GM12878 (cell line): ENCODE data around the gene UBE2E2. TPM values are rescaled to one million over a fixed set of nuclear protein-coding genes. Genes with fewer than 3 reads are reported as not detected.

Experiments used
- BCL11A ChIP-seq: IDR thresholded peaks from 2 replicates; pipeline ENCODE4 v1.6.1; 2011; ENCODE audit warnings: low read depth, low read length
- BCLAF1 ChIP-seq: fragments of 450-650 bp; IDR thresholded peaks from 2 replicates; pipeline ENCODE4 v1.6.1; 2017; ENCODE audit warnings: antibody characterized with exemption, mild to moderate bottlenecking, moderate library complexity
- HDAC2 ChIP-seq: fragments of 200-600 bp; sonication (generic); IDR thresholded peaks from 2 replicates; pipeline ENCODE4 v1.6.1; 2017
- HSF1 ChIP-seq: fragments of 150-350 bp; IDR thresholded peaks from 2 replicates; pipeline ENCODE4 v1.6.1; 2014; ENCODE audit warnings: mild to moderate bottlenecking, low read depth, low read length
- NBN ChIP-seq: fragments of 450-650 bp; IDR thresholded peaks from 2 replicates; pipeline ENCODE4 v1.6.1; 2016
- NKRF ChIP-seq: fragments of 450-650 bp; conservative IDR thresholded peaks from 2 replicates; pipeline ENCODE4 v1.6.1; 2017; ENCODE audit warnings: mild to moderate bottlenecking, moderate library complexity
- PAX8 ChIP-seq: fragments of 450-650 bp; IDR thresholded peaks from 2 replicates; pipeline ENCODE4 v1.6.1; 2017; ENCODE audit warnings: mild to moderate bottlenecking, moderate library complexity
- RB1 ChIP-seq: fragments of 450-650 bp; formaldehyde crosslinking; IDR thresholded peaks from 2 replicates; pipeline ENCODE4 v1.6.1; 2017; ENCODE audit warnings: mild to moderate bottlenecking, borderline replicate concordance
- REST ChIP-seq: IDR thresholded peaks from 2 replicates; pipeline ENCODE4 v1.6.1; 2012; ENCODE audit warnings: mild to moderate bottlenecking, low read depth, low read length
- TBL1XR1 ChIP-seq: IDR thresholded peaks from 2 replicates; pipeline ENCODE4 v1.6.1; 2012; ENCODE audit warnings: low read depth, low read length, improper control_type of control experiment
- ZBTB40 ChIP-seq: fragments of 450-650 bp; IDR thresholded peaks from 2 replicates; pipeline ENCODE4 v1.6.1; 2016; ENCODE audit warnings: mild to moderate bottlenecking, moderate library complexity, borderline replicate concordance
- ZNF217 ChIP-seq: fragments of 450-650 bp; IDR thresholded peaks from 2 replicates; pipeline ENCODE4 v1.6.1; 2017; ENCODE audit warnings: antibody characterized with exemption, mild to moderate bottlenecking
- polyA plus RNA-seq, 11 experiments: library from polyadenylated mRNA; depleted of rRNA in 4 of 11; unstranded in 6 of 11; stranded (reverse) in 5 of 11; fragments of >200 nt; fragmentation: Nextera tagmentation in 4 of 11; fragmentation: Illumina TruSeq in 1 of 11; extraction: Ambion mirVana in 4 of 11; extraction: Trizol in 1 of 11; gene quantifications; 1 replicate in 1 of 11; 2 replicates in 10 of 11; pipeline versions ENCODE4 v1.2.1 to v1.2.3, GENCODE V29; 2011 to 2016; ENCODE audit warnings: inconsistent platforms in 2 of 11, missing spikeins in 2 of 11, low read depth in 1 of 11
- total RNA-seq, 4 experiments: library from RNA; depleted of rRNA in 3 of 4; stranded (reverse); fragments of >200 nt in 3 of 4; fragmentation: Illumina TruSeq in 1 of 4; extraction: Trizol in 1 of 4; gene quantifications; 2 replicates each; pipeline versions ENCODE4 v1.2.1 to v1.2.3, GENCODE V29; 2013 to 2021

The UBE2E2 gene
- total and polyA plus RNA-seq, 10 of the 15 experiments (the other 5 are each of a cell fraction or from before 2014, with no cell fraction given): 8.7 to 71.0 (median 36.4) TPM

- TF ChIP-seq NKRF (no peak), ZNF217 (no peak), PAX8 (no peak), RB1 (no peak), ZBTB40 (no peak), REST (no peak), HDAC2 (no peak), BCLAF1 (no peak), NBN (no peak), HSF1 (no peak), BCL11A (no peak), TBL1XR1 (no peak)
- TF ChIP-seq, all 136 proteins: peak for 0
Observed at GRCh38 chr3:23547905-23548650, 345.0 kb downstream of the UBE2E2 start (continued).
